Coronary artery (tissue), 2 donors: ENCODE measurements around the gene PCSK4.

Experiments
- DNase-seq: peaks from one replicate; pipeline ENCODE4 v3.0.0-alpha.2; 2017; ENCODE audit warnings: low spot score
- H3K27ac ChIP-seq, 2 donors: fragments of 200-600 bp; sonication (generic); one replicate each; pipeline ENCODE4 v1.5.1; 2016 to 2019
- H3K4me3 ChIP-seq: fragments of 200-600 bp; sonication (generic); 2 replicates; pipeline ENCODE4 v1.5.1; 2016; ENCODE audit warnings: mild to moderate bottlenecking, moderate library complexity
- CTCF ChIP-seq: fragments of 200-600 bp; sonication (generic); IDR thresholded peaks from one replicate; pipeline ENCODE4 v1.5.1; 2019; ENCODE audit warnings: antibody characterized with exemption

The PCSK4 gene

GRCh38 chr19:1495051-1495798, 5.1 kb upstream of the PCSK4 start:
- Histone ChIP-seq H3K27ac (no peak overlapping the region), H3K4me3 (no peak overlapping the region)
- no peak for TF ChIP-seq CTCF
- DNase-seq: no peak

- Histone ChIP-seq H3K4me3 (no peak overlapping the region), H3K27ac (no peak overlapping the region)
- no peak for TF ChIP-seq CTCF
- DNase-seq: no peak
Observed at GRCh38 chr19:1494115-1494815, 4.1 kb upstream of the PCSK4 start.

GRCh38 chr19:1492474-1493006, 2.4 kb upstream of the PCSK4 start:
- DNase-seq: no peak
- Histone ChIP-seq H3K4me3 (no peak overlapping the region), H3K27ac (no peak overlapping the region)
- TF ChIP-seq CTCF: no peak

GRCh38 chr19:1491849-1492170, 1.7 kb upstream of the PCSK4 start:
- H3K27ac ChIP-seq: no peak overlapping the region
- no peak for DNase-seq
- H3K4me3 ChIP-seq: peak overlapping the region; percentile 73
- TF ChIP-seq CTCF: no peak

- TF ChIP-seq CTCF: no peak
- peak within 1 kb of the TSS; percentile 66 to 84 for H3K27ac ChIP-seq
Observed at GRCh38 chr19:1491114-1491848, 1.1 kb upstream of the PCSK4 start, which contains the start of gene REEP6. Gene REEP6 (plus strand): TSS chr19:1491181. CDS start chr19:1491270, 89 bp downstream.

GRCh38 chr19:1489463-1490310, 463 bp downstream of the PCSK4 start:
- Histone ChIP-seq H3K27ac (peak overlapping the region; percentile 66 to 84), H3K4me3 (peak overlapping the region; percentile 73)
- TF ChIP-seq CTCF: no peak
- peak; percentile 87 for DNase-seq

More at GRCh38 chr19:1491114-1491848, 1.1 kb upstream of the PCSK4 start, which contains the start of gene REEP6:
- H3K4me3 ChIP-seq: peak within 1 kb of the TSS; percentile 73
- no peak for DNase-seq
